Left renal cortex interstitium (tissue), 4 donors: Measurements from ENCODE around the gene IFNG. TPM values are rescaled to one million over a fixed set of nuclear protein-coding genes. Genes with fewer than 3 reads are reported as not detected.
"Not testable (repeated sequence)": the region's sequence is repeated elsewhere in the genome, so short reads cannot be mapped to it uniquely, and the experiment has no call there.

Experiments used
- DNase-seq, 4 donors: peaks; one replicate each; pipeline ENCODE4 v3.0.0-alpha.2; 2013; ENCODE audit warnings: low read depth in 4 of 4, low spot score in 2 of 4, missing footprints in 1 of 4
- polyA plus RNA-seq, 4 donors: library from polyadenylated mRNA; unstranded; fragments of 120-200 nt; gene quantifications; one replicate each; pipeline ENCODE4 v1.2.1, GENCODE V29; 2013; ENCODE audit not compliant: insufficient read length in 4 of 4

IFNG gene
- not detected for polyA plus RNA-seq

DNA sequence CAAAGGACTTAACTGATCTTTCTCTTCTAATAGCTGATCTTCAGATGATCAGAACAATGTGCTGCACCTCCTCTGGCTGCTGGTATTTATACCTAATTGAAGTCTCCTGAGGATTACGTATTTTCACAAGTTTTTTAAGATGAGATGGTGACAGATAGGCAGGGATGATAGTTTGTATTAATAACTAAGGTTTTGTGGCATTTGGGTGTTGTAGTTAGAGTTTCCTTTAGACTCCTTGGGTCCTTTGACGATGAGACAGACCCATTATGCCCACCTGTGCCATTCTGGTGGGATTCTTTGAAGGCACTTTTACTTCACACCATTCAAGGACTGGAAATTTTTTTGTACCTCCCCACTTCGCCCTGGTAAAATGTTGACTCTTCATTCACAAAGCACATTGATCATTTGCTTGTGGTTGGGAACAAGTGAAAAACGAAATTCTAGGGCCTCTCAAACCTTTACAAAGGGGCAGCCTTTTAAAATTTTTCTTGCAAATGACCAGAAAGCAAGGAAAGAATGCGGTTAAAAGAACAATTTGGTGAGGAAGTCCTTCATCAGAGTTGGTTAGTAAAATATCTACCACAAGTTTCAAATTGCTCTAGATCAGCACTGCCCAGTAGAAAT is at the start of gene IFNG:
Gene IFNG (minus strand): TSS at position 60 of the 624 bp plus-strand sequence. CDS start 125 bp downstream, outside the sequence.
- no peak for DNase-seq

DNA sequence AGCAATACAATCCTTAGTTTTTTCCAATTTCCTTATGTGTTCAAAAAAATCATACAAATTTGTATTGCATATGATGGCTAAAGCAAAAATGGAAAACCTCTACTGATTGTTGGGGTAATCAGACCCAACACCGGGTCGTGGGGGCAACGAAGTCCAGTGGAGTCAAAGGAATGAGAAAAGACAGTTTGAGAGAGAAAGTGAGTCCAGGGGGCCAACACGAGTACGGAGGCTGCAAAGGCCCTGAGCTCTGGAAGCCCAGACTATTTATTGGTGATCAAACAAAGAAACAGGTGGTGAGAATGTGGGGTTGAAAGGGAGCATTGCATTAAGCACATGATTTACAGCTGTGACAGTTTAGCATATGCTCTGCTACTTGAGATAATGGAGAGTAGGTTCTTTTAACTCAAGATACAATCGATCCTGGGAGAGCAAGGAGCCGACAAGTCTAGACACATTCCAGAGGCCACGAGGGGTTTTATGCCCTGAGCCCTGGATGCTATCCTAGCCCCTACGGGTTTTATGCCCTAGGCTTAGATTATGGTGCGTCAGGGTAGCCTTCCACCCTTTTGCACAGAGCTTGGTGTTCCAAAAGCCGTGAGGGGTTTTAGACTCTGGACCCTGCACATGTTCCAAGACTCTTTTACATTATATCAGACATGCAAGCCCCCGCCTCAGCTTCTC is 49.6 kb upstream of the IFNG start:
- not testable (repeated sequence) for DNase-seq

DNA sequence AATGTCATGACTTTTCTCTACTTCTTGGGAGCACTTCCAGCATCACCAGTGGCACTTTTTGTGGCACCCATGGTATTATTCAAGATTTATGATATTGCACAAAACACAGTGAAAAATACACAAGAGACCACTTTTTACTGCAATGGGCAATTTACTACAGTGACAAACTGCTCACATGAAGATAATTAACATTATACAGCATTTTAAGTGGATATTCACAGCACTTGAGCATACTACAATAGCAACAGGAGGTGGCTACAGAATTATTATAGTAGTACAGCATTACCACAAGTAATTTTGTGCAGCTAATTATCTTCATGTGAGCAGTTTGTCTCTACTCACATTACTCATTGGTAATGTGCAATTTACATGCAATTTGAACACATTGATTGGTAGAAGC is 47.7 kb upstream of the IFNG start:
- no peak for DNase-seq

DNA sequence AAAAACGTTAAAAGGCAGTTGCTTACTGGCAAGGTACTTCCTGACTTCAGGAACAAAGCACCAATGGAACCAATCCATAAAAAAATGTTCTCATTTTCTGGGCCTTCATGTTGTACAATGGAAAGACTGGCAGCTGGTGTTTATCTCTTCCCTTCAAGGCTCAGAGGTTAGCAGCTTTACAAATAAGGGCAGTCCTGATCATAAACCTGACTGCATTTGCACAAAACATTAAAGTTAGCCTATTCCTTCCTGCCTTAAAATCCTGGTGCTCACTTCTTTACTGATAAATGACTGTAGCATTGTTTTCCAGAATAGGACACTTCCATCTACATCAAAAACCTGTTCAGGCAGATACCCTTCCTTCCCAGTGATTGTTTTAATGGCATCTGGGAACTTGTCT is 46.9 kb upstream of the IFNG start:
- no peak for DNase-seq

DNA sequence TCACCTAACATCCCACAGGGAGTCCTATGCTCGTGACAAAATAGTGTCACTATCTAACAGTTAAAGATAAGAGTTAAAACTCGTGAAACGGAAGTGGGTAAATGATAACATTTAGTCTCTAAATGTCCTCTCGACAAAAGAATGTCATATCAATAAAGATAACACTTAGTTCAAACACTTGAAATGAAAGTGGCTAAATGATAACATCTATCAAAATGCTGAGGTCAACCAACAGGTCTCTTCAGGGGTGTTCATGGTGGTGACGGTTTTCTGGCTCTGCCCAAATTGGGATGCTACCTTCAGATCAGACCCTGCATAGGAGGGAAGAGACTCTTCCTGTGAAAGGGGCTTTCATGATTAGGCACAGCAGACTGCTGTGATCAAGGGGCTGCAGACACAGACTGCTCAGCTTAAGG is 43.9 kb upstream of the IFNG start:
- no peak for DNase-seq

DNA sequence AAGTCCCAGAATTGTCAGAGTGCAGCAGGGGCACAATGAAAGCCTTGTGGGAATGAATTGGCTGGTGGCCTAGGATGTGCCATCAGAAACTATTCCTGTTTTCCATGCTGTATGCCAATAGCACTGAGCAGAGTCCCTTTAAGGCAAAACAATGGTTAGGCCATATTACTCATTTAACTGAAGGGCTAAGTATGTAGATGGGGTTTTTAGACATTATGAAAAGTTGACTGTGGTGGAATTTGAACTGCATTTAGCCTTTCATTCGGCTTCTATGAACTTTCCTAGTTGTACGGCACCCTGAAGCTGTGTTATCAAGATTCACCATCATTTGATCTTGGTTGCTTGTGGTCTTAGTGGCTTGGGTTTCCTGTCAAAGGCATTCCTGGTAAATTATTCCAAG is 41.3 kb upstream of the IFNG start:
- no peak for DNase-seq

DNA sequence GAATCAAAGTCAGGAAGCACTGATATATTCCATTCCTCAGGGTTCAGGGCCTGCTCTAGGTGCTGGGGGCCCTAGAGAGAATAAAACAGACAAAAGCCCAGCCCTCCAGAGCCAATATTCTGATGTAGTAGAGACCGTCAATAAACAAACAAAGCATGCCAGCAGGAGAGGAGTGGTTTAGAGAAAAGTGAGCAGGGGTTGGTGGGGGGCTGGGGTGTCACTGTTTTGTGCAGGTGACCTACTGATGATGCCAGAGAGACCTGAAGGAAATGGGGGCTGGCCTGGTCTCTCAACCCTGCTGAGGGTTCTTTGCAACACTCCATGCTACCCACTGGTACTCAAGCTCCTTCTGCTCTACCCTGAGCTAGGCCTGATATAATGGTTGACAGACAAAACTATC is 39.6 kb upstream of the IFNG start:
- DNase-seq, result no peak

DNA sequence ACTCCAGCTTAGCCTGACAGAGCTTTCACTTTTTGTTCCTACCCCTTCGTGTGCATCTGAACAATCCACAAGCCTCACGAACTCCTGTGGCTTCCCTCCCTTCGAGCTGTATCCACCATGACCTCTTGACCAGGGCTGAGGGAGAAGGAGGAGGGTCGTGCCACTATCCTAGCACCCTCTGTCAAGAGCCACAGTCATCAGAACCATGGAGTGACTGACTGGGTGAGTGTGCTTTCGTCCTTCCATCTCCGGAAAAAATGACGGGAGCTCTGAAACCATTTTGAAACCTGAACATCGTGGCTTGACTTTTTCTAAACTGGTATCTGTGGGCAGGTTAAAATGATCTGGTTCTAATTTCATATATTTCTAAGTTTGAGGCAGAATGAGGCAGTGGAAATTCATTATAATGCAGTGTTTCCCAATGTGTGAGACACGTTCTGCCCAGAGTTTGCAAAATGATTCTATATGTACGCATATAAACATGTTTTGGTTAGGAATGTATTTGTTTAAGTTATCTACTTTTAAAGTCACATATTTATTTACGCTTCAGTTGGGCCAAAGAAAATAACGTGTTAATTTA is 39.1 kb upstream of the IFNG start:
- DNase-seq, result no peak

DNA sequence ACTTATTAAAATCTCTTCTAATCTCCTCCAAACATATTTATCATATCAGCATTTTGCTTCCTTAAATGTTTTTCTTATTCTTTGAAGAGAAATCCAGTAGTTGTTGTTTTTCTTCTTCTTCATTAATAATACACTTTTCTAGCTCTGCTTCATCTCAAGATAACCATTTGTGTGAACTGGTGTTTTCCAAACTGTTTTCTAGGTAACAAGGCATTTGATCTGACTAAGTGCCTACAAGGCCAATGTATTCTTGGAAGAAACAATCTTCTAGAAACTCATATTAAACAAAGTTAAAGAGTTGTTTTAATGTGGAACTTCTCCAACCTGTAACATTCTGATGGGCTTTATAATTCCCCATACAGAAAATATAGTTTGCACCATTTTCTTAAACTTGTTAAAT is 30.8 kb upstream of the IFNG start:
- no peak for DNase-seq

DNA sequence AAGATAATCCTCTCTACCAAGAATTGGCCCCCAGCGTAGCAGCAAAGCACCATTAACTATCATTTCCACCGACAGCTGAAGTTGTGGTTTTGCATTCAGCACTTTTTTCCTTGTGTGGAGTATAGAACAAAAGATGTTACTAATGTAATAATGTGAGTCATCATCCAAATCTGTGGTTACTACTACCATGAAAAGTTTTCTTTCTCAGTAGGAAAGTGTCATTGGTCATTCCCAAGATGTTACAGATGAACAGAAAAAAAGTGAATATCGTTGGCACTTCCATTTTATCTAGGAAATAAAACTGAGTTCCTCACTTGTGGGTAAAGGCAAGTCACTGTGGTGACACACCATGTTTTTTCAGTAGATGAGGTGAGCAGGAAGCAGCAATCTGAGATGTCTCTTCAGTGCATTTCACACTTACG is 30.3 kb upstream of the IFNG start:
- DNase-seq, result no peak

DNA sequence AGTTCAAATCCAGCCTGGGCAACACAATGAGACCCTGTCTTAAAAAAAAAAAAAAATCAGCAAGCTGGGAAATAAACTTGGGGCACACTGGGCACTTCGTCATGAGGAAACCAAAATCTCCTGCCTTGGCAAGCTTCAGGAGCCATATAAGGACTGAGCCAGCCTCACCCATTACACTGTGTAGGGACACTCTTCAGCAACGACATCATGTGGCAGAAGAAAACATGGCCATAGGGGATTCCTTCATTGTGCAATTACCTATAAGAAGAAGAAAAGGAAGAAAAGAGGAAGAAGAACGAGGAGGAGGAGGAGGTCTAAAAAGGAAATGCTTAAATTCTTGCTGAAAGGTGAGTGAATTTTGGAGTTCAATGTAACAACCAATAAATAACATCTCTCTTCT is 26.1 kb upstream of the IFNG start:
- DNase-seq, result no peak

DNA sequence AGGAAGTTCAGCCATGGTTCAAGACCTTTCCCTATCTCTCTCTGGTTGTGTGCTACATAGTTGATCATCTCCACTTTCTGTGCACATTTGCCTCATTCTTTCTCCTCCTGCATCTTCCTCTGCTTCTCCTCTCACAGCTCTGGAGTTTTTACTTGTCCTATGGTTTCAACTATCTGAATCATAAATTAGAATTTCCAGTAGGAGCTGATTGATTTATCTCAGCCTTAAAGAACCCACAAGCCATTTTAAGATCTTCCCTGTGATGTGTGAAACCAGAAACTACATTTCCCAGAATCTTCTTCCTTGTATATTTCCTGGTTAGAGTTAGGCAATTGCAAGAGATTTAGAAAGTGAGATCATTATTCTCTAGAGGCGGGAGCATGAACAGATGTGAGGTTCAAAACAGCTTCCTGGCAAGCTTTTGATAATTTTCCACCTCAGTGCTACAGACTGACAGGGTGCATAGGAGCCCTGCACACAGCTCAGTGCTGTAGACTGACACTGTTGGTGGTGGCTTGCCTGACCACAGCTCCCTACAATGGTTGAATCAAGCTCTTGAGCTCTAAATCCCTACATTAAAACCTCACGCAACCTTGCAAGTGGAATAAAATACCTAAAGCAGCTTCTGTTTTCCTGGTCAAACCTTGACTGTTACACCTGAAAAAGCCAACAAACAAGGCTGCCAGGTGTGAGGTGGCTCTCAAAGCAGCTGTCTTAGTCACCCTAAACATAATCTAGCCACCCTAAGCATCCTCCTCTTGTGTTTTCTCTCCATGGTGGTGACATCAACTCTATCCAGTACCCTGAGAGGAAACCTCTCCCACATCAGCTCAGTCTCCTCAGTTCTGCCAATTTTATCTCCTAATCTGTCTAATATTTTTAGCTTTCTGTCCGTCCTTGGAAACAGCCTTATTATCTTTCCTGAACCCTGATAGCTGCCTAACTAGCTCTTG is 21.5 kb upstream of the IFNG start:
- DNase-seq, result no peak

DNA sequence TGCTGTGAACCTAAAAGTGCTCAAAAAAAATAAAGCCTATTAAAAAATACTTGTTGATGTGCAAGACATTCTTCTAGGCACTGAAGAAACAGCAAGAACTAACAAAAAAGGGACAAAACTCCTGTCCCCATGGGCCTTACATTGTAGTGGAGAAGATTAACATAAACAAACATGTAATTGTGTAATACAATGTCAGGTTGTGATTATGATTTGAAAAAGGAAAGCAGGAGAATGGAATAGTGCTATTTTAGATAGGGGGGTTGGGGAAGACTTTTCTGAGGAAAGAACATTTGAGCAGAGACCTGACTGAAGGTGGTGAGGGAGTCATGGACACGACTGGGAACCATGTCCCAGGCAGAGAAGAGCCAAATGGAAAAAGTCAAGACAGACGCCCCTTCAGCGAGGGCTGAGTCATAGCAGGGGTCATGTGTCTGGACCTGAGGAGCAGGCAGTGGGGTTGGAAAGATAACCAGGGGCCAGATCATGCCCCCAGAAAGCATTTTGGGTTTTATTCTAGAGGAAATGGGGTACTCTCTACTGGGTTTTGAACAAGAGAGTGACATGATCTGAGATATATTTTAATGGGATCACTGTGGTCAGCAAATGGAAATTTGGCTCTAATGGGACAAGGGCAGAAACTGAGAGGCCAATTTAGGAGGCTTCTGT is 19.4 kb upstream of the IFNG start:
- no peak for DNase-seq

DNA sequence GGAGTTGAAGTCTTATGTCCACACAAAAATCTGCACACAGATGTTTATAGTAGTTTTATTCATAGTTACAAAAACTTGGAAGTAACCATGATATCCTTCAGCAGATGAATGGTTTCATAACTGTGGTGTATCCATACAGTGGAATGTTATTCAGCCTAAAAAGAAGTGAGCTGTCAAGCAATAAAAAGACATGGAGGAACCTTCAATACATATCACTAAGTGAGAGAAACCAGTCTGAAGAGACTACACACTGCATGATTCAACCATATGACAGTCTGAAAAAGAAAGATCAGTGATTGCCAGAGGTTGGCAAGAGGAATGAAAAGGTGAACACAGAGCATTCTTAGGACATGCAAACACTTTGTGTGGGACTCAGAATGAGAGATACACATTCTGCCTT is 18.6 kb upstream of the IFNG start:
- no peak for DNase-seq

DNA sequence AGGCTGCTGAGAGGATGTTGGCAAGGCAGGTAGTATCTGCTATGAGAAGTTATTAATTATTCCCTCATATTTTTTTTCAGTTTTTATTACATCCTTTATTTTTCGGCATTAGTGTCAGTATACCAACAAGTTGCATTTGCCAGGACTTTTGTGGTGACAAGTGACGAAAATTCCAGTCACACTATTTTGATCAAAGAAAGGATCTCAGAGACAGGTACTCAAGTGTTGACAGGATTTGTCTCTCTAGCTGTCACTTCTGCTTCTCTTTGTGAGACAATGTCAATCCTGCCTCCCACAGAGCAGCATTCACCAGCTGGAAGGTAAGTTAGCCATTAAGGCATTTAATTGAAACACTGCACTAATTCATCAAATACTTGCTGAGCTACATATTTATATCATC is 18.0 kb upstream of the IFNG start:
- no peak for DNase-seq

DNA sequence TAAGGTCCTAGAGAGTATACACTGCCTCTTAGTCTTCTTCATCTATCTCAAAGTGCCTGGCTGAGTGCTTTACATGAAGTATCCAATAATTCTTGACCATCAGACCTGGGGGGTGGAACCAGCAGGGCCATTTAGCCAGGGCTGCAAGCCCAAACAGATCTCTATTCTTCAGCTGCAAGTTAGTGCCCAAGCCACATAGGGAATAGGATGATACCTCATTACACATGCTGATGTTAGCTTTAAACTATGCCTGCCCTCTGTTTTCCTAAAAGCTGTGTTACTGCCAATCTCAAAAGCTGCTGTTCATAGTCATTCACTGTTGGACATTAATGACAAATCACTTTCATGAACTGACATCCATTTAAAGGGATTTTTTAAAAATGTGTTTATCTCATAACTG is 16.7 kb upstream of the IFNG start:
- DNase-seq, result no peak

DNA sequence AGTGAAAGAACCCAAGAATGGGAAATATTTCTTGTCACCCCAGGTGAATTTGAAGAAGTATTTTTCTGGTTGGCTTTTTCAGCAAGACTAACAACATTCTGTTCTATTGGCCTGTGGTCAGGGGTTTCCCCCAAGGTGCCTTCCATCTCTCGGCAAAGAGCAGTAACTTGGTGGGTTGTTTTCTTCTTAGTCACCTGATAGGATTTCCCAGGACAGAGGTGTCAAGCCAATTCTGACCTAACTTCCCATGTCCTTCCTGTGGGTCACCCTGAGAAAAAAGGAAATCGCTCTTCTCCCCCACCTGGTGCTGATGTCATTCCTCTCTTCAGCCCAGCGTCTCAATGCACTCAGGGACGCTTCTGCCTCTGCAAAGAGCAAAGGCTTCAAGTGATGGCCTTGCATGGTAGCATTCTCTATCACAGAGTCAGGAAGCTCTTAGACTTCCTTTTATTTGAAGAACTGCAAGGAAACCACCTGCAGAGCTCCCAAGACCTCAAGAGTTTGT is 16.1 kb upstream of the IFNG start:
- no peak for DNase-seq

DNA sequence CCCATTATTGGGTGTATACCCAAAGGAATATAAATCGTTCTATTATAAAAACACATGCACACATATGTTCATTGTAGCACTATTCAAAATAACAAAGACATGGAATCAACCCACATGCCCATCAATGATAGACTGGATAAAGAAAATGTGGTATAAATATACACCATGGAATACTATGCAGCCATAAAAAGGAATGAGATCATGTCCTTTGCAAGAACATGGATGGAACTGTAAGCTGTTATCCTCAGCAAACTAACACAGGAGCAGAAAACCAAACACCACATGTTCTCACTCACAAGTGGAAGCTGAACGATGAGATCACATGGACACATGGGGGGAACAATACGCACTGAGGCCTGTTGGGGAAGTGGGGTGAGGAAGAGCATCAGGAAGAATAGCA is 15.2 kb upstream of the IFNG start:
- not testable (repeated sequence) for DNase-seq

DNA sequence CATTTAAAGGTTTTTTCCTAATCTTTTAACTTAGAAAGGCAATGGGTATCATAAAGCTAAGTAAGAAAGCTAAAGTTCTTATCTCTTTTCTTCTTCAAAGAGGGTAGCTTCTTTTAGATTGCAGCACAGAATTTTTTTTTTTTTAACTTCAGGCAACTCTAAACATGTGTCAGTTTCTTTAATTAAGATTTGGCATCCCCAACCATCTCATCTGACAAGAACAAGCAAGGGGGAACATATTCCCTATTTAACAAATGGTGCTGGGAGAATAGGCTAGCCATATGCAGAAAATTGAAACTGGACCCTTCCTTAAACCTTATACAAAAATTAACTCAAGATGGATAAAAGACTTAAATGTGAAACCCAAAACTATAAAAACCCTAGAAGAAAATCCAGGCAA is 14.3 kb upstream of the IFNG start:
- no peak for DNase-seq

DNA sequence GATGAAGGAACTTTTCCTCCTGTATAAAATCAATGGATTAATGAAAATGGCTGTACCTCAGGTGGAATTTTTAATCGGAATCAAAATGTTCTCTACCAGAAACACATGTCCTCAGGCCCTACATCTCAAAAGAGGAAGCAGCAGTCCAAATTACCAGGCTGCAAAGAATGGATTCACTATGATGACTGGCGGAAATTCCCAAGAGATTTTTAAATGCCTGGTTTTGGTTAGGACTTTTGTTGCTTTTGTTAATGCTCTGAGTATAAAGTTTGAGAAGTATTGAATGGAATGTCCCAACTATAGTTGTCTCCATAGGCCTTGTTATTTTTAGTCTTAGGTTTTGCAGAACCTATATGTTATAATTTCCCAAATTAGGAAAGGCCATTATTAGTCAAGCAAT is 11.2 kb upstream of the IFNG start:
- DNase-seq, result no peak
